HG03025 (cell line): ENCODE measurements around the gene TMEM92.
"Not testable (repeated sequence)": the region's sequence is repeated elsewhere in the genome, so short reads cannot be mapped to it uniquely, and the experiment has no call there.

Experiments
- ATAC-seq: cut with Tn5 transposase; IDR thresholded peaks from one replicate; pipeline ENCODE4 v1.9.1; 2021; ENCODE audit warnings: mild to moderate bottlenecking, moderate library complexity; ENCODE audit not compliant: unreplicated experiment, low FRiP score

TMEM92 gene

DNA sequence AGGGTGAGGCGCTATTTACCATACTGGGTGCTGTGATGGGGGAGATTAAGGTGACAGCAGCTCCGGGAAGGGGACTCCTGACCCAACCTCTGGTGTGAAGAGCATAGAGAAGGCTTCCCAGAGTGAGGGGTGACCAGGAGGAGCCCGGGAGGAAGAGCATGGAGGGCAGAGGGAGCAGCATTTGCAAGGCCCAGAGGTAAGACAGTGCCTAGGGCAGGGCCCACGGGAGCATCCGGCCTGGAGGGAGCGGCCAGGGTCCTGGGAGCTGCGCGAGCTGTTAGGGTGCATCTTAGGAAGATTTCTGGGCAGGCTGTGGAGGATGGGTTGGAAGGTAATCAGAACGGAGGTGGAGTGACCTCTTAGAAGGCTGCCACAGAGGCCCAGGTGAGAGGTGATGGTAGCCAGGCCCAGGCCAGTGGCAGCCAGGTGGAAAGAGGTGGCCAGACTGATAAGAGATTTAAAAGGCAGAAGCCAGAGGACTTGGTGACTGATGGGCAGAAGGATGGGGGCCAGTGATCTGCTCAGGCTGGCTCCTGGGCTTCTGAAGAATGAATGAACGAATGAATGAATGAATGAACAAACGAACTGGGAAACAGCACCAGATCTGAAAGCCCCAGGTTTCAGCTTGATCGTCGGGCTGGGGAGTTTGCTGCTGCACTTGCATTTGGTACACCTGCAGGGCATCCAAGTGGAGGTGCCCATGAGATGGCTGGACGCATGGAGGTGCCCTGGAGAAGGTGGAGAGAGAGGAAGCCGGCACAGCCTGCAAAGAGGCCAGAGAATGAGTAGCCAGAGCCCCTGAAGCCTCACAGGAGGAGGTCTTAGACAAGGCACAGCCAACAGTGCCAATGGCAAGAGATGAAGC is 13.0 kb upstream of the TMEM92 start:
- ATAC-seq: no peak

DNA sequence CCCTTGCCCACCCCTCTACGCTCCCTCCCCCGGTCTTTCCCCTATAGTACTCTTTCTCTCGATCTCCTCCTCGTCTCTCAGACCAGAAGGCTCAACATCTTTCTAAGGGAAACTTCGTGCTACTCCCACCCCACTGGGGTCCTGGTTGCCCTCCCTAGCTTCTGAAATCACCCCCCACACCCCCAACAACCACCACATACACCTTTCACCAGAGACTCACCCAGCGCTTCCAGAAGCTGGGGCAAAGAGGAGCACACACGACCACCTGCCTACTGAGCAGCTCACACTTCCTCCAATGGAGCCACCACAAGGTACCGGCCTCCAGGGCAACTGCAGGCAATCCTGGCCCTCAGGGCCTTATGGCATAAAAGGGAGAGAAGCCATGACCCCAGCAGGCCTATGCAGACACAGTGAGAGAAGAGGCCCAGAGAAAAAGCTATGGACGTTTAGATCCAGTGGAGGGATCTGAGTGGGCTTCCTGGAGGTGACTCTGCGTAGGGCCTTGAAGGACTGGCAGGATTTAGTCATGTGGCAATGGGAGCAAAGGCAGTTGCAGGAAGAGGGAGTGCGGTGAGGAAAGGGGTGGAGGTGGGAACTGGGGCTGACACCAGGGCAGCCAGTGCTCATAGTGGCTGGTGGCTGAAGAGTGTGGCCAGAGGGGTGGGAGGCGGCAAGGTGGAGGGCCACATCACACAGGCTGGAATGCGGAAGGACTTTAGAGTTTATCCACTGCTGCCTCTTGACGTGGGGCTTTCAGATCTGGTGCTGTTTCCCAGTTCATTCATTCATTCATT is 12.1 kb upstream of the TMEM92 start:
- no peak for ATAC-seq

DNA sequence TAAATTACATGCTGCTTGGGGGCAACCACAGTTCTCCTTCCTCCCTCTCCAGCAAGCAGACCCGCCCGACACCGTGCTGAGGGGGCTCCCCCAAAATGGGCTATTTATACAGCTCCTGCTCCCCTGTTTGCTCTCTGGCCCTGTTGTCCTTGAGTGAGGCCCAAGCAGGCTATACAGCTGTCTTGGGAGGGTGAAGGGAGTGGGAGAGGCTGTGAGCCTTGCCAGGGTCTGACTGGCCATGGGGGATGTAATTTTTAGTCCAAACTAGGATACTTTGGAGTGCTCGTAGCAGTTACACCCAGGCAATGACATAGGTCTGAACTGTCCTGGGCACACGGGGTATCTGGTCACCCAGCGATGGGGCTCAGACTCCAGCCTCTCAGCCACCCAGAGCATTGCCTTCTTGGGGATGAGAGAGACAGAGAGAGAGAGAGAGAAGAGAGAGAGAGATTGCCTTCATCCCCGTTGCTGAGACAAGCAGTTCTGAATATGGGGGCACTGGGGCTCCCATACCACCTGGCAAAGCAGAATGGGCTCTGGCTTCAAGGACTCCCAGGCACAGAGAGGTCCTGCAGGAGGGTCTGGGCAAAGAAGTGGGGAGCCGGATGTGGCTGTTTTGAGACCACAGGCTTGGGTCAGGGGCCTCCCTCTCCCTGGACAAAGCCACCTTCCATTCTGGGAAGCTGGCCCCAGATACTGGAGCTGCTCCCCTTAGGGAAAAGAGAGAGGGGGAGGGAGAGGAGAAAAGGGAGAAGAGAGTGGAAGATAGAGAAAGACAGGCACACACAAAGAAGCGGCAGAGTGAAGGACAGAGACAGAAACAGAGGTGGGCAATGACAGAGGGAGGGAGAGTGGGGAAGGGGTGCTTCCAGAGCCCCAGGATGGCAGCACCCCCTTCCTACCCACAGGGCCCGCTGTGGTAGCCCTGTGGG is 10.7 kb upstream of the TMEM92 start:
- no peak for ATAC-seq

DNA sequence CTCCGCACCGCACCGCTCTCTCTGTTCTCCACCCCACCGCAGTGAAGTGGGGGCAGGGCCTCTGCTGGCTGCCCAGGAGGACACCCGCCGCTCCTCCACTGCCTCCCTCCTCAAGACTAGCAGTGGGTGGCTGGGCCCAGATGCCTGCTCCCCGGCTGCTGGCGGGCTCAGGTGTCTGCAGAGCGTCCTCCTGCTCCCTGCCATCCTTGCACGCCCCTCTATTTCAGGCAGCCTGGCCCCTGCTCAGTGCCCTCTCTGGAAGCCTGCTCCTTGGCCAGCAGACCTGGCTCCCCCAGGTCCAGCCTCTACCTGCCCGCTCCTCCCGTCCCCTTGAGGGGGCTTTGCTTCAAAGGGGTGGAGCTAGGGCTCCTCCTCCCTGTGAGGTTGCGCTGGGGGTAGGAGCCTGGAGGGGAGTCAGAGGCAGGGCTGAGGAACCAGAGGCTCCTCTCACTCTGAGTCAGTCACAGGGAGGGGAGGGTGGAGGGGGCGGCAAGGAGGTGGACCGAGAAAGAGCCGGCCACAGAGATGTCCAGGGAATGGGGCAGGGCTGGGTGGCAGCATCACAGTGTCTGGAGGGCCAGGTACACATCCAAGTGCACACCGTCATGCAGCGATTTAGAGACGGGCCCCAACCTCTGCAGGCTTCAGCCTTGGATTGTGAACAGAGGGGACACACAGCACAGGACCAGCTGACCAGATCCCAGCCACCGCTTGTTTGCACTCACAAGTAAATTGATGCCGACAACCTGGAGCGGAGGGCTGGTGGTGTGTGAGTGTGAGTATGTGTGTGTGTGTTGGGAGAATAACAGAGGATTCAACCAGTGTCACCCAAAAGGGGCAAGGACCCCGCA is 9.8 kb upstream of the TMEM92 start:
- ATAC-seq: no peak

DNA sequence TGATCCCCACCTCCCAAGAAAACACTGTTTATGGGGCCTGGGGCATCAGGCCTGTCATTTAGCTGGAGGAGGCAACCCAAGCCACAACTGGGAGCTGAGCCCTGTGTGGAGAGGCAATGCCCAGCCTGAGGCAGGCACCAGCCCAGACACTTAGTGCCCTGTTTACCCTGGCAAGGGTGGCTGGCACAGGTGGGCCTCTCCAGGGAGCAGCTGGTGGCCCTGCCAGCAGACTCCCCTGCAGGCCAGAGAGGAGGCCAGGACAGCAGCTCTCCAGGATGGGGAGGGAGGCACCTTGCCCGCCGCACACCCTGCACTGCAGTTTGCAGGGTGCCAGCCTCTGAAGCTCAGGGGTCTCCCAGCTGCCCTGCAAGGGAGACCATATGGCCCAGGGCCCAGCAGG is 9.1 kb upstream of the TMEM92 start:
- no peak for ATAC-seq

DNA sequence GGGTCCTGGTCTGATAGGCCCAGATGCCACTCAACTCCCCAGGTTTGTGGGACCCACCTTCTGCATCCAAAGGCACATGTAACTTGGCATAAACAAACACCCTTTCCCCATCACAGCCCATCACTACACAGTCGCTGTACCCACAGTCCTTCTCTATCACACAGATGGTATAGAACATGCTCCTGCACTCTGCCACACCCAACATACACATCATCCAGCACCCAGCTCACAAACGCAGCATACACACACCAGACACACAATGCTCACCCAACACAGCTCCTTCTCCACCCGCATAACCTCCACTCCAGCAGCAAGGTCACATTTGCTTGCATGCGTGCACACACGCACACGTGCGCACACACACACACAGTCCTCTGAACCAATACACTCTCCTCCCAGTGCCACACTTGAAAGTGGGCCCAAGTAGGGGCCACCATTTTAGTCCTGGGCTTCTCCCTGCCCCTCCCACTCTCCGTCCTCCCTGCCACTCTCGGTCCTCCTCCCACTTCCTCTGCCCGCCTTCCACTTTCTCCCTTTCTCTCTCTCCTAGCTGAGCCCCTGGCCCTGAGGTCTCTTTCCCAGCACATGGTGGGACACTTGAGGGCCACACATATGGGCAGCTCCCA is 8.5 kb upstream of the TMEM92 start:
- ATAC-seq: no peak

DNA sequence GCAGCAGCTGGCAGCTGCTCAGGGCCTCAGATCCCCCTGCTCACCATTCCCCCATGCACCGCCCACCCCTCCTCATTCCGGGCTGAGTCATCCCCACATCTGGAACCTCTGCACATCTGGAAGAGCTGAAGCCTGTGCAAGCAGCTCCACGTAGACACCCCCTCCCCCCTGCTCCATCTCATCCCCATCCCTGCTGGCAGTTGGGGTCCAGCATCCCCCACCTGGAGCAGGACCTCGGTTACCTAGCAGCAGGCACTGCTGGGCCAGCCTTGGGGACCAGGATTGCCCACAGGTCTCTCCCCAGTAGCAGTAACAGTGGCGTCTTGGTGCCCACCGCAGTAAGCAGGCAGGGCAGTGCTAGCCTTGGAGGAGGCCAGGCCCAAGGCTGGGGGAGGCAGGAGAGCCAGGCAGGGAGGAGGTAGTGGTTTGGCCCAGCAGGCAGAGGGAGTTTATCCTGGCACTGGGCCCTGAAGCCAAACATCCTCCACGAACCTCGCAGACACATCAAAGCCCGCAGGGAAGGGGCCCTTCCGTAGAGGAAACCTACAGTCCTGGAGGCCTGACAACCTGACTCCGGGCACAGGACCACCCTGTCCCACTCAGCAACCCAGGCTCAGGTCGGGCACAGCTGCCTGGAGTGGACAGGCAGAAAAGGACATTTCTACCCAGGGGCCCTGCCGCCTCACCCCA is 7.7 kb upstream of the TMEM92 start:
- no peak for ATAC-seq

DNA sequence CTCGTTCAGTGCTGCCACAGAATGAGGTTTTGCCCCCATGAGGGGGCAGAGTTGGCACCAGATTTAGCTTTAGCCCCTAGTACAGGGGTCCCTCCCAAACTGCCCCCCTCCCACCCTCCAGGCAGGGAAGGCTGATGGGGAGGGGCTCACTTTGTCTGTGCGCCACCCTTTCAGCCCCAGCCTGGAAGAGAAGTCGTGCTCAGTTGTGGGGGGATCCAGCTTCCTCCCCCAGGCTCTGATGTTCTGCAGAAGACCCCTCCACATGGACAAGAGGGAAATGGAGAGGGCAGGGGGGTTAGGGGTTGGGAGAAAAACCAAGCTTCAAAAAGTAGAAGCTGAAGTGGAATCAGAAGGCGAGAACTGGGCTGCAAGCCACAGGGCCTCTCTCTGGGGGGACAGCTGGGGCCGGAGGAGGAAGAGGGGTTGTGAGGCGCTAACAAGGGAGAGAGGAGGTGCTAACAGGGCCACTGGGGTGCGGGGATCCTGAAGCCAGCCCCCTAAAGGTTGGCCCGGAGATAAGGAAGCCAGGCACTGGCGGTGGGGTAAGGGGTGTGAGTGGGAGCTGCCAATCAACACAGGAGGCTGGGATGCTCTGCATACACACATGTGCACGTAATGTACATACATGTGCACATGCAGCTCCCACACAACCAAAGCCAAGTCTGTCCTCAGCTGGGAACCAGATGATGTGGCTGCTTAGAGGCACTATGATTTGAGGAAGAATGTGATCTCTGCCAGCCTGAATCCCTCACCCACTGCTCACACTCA is 7.0 kb upstream of the TMEM92 start:
- no peak for ATAC-seq

DNA sequence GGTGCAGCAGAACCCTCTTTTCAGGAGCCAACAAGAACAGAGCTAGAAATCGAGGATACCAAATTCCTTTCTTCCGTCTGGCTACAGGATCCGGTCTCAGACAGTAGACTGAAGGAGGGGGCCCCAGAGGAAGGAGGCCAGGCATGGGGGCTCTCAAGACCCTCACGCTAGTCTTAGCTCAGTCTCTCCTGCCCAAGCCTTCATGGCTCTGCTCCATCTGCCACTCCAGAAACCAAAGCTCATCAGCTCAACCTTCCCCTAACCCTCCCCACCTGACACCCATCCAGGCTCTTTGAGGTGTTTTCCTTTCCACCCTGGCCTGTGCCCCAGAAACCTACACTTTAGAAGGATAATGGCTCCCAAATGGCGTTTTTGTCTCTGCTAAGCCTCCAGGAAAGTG is 6.2 kb upstream of the TMEM92 start:
- no peak for ATAC-seq

DNA sequence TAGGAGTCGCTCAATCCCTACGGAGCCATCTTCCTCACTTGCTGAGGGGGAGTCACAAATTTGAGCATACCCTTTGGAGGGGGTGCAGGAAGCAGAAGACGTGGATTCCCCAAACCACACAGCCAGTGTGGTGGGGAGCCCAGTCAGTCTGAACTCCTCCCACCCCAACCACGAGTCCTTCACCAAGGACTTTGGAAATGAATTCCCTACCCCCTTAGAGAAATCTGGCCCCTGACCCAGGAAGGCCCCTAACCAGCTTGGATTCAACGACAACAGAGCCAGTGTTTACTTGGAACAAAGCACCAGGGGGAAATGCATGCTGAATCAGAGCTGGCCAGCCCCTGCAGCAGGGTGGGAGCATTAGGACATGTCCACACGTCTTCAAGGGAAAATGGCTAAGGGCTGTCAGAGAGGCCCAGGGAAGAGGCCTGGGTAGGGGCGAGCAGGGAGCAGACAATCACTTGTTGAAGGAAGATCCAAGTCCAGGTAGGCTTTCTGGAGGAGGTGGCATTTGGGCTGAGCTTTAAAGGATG is 5.5 kb upstream of the TMEM92 start:
- no peak for ATAC-seq

DNA sequence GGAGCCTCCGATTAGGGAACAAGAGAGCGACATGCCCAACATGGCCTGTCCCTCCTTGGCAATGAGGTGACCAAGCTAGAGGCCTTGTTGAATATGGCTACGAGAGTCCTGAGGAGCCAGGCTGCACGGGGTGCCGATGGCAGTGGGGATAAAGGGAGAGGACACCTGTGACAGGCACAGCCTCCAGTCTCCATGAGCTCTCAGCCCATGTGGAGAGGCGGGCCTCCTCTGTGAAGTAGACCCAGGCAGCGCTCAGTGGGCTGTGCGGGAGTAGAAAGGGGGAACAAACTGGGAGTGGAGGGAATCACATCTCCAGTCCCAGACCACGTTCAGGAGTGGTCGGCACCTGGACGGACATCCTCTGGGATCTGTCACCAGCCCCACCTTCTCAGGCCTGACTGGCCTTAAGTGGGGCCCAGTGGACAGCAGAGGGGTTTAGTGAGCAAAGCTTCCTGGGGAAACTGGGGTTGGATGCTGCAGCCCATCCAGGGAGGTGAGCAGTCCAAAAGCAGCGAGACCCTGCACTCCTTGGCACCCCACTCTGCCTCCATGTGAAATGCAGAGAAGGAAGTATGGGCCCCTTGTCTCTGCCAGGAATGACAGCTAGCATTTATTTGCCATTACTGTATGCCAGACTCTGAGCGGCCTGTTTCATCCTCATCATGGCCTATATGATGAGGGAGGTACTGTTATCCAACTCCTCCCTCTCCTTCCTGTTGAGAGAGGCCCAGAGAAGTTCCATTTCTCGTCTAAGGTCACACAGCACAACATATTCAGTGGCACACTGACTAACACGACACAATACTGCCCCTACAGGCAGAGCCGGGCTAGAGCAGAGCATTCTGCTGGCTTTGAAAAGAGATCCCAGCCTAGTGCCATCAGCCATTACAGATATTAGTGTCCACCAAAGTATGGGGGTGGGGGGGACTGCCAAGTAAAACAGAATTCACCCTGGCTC is 4.5 kb upstream of the TMEM92 start:
- ATAC-seq: no peak

DNA sequence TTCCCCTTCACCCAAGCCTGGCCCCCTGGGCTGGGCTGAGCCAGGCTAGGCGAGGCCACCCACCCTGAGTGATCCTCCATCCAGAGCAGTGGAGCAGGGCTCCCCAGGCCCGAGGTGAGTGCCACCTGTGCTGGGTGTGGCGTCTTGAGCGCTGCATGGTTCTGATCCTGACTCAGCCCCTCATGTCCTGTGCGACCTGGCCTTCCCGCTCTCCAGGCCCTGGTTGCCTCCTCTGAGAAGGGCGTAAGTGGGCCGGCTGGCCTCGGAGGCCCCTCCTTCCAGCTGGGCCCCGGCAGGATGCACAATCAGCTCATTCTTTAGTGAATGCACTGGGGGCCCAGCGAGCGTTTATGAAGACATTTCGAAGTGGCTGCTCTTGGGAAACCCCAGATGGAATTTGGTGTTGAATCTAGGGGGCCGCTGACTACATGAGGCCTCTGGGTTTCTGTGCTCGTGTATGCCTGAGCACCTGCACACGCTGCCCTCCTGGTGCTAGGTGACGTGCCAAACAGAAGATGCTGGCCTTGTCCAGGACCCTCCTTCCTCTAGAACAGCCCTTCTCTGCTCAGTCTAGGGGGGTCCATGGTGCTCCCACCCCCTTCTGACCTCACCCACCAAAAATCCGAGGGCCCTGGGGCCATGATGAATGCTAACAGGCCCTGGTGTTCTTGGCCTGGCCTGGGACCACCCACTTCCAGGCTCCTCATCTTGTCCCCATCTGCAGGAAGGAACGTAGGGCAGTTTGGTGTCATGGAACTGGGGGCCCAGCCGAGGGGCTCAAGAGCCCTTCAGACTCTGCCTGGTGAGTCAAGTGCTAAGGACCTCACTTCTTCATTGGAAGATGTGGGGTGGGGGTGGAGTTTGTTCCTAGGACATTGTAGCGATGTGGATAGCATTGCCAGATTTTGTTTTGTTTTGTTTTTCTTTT is 3.6 kb upstream of the TMEM92 start:
- ATAC-seq: no peak

DNA sequence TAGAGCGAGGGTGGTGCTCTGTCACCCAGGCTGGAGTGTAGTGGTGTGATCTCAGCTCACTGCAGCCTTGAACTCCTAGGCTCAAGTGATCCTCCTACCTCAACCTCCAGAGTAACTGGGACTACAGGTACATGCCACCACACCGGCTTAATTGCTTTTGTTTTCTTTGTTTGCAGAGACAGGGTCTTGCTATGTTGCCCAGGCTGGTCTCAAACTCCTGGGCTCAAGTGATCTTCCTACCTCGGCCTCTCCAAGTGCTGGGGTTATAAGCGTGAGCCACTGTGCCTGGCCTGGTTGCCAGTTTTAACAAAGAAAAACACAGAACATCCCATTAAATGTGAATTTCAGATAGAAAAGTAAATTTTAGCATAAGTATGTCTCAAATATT is 2.9 kb upstream of the TMEM92 start:
- ATAC-seq: not testable (repeated sequence)

DNA sequence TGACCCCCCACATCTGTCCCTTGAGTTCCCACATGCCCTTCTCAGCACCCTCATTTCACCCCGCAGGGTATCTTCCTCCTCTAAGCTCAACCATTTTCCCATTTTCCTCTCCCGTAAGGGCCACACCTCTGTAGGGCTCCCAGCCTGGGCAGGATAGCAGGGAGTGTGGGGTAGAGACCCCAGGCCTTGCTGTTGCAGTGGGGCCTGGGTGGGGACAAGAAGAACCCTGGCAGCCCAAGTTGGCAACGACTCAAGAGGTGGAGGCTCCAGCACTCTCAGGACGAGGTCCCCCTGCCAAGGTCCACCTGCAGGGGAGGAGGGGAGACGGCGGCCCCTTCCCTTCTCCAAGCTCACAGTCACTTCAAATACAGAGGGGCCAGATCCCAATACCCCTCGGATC is 2.0 kb upstream of the TMEM92 start:
- ATAC-seq: no peak

DNA sequence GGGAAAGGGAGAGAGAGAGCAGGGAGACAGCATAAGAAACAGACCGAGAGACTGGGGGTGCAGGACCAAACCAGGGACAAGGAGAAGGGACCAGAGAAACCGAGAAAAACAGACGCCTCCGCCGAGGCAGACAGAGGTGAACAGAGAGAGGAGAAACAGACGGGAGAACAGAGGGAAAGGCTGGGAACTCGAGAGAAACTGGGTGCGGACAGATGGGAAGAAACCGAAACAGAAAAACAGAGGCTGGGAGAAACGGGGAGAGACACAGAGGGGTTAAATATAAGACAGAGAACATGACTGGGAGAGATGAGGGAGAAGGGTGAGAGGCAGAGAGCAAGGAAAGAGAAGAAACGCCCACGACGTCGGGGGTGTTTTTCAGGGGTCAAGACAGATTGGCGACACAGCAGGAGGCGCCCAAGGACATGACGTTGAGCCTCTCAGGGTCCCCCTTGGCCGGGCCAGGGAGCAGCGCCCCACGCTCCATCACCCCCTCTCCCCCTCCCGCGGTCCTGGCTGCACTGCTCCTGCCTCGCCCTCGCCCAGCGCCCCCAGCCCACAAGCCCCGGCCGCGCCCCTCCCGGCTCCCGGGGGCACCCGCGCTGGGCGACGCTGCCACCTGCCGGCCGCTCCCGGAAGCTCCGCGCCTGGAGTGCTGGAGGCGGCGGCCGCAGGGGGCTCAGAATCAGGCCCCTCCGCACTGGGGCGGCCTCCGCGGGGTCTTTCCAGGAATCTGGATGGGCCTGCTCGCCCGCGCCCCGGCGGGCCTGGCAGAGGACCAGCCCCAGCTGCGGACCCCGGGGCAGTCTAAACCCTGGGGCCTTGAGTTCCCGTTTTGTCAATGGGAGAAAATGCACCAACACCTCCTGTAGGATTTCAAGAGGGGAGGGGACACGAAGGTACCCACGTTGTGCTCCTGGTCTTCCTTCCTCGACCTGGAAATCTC is 1.3 kb upstream of the TMEM92 start:
- no peak for ATAC-seq
